ENCODE measurements around the gene SLC35G3. TPM values are rescaled to one million over a fixed set of nuclear protein-coding genes. Genes with fewer than 3 reads are reported as not detected.

SLC35G3 gene
- total and polyA plus RNA-seq, 2 of the 4 experiments (the other 2 are of a cell fraction), result not detected

GRCh38 chr17:35236821-35237220 lies 42.6 kb upstream of the SLC35G3 start:
- DNase-seq, result no peak
- peaks cover 0 to 2% of the 10 kb centered on the region in 2 experiments; a peak in 1 of 4 replicates for H3K79me1 ChIP-seq (ENCODE audit: low read depth in 1 of 2, low read length in 2 of 2)
- no peak overlapping the region for H3K23ac ChIP-seq (ENCODE audit: low read depth, low read length)
- intact Hi-C loops (cut with micrococcal nuclease) (no loop called here), dilution Hi-C loops (cut with HindIII; ENCODE audit: low sequenced_read_pairs, unreplicated experiment) (no loop called here), in situ Hi-C loops (cut with MboI; ENCODE audit: low sequenced_read_pairs) (no loop called here)
- H3K4me2 ChIP-seq (ENCODE audit: low read depth, low read length), result no peak overlapping the region
- H4K5ac ChIP-seq (ENCODE audit: low read depth, low read length), result no peak overlapping the region
- ChIA-PET CTCF (no interaction called here), POLR2A (ENCODE audit: unreplicated experiment) (no interaction called here)
- H3K4me1 ChIP-seq (ENCODE audit: control insufficient read depth, insufficient read depth, low read length), result peaks cover 5% of the 10 kb centered on the region
- no CpG with 5 or more reads among the region's 5 CpGs for WGBS, 2 experiments (ENCODE audit: extremely low coverage in 2 of 2, insufficient read length in 1 of 2)
- peaks cover 6% of the 10 kb centered on the region for H3K27me3 ChIP-seq (ENCODE audit: control insufficient read depth, insufficient read depth, low read length)
- no peak overlapping the region for H3K4me3 ChIP-seq (ENCODE audit: insufficient read depth, low read depth, low read length)
- peaks cover 4% of the 10 kb centered on the region; the same call in 1 of the 2 replicates for H3K9me1 ChIP-seq (ENCODE audit: insufficient read depth, low read length)
- no peak overlapping the region for H2BK20ac ChIP-seq (ENCODE audit: low read depth, low read length)
- no peak overlapping the region for H3K14ac ChIP-seq (replicated peaks; ENCODE audit: low read depth, low read length)
- TF ChIP-seq USF2 (IDR thresholded peaks at IDR 0.05; ENCODE audit: low read depth, low read length), result no peak
- TF ChIP-seq NFE2L2 (IDR thresholded peaks at IDR 0.05; ENCODE audit: low read depth, low read length), result no peak
- no peak for TF ChIP-seq FOS (IDR thresholded peaks at IDR 0.05; ENCODE audit: low read depth, low read length)
- no peak for TF ChIP-seq MAFK (IDR thresholded peaks at IDR 0.05; ENCODE audit: low read depth, low read length)
- TF ChIP-seq CHD1 (IDR thresholded peaks at IDR 0.05; ENCODE audit: low read depth, low read length), result no peak
- no peak for TF ChIP-seq SMC3 (IDR thresholded peaks at IDR 0.05; ENCODE audit: low read depth, low read length)
- TF ChIP-seq MAZ (IDR thresholded peaks at IDR 0.05; ENCODE audit: borderline replicate concordance, low read depth, low read length), result no peak
- TF ChIP-seq CTCF (conservative IDR thresholded peaks at IDR 0.05; ENCODE audit: low read depth, low read length), result no peak
- TF ChIP-seq RFX5 (IDR thresholded peaks at IDR 0.05; ENCODE audit: low read depth, low read length), result no peak
- no peak for TF ChIP-seq POLR2A (IDR thresholded peaks at IDR 0.05; ENCODE audit: low read depth, low read length)
- H2AK9ac ChIP-seq (replicated peaks; ENCODE audit: low read depth, low read length, poor library complexity), result no peak overlapping the region
- H2AK5ac ChIP-seq (ENCODE audit: low read depth, low read length), result no peak overlapping the region
- no peak overlapping the region for H3K27ac ChIP-seq (ENCODE audit: insufficient read depth, low read length)
- no peaks in the 10 kb centered on the region for H4K20me1 ChIP-seq (ENCODE audit: insufficient read depth, low read length)
- H2AFZ ChIP-seq (replicated peaks; ENCODE audit: low read length, poor library complexity), result no peak overlapping the region
- H3K36me3 ChIP-seq (ENCODE audit: control insufficient read depth, insufficient read depth, low read length), result no peaks in the 10 kb centered on the region
- no peak overlapping the region for H3K9ac ChIP-seq (ENCODE audit: low read depth, low read length)
- no peak overlapping the region for H2BK120ac ChIP-seq (ENCODE audit: low read depth, low read length)
- no peak overlapping the region for H2BK5ac ChIP-seq (ENCODE audit: low read depth, low read length, poor library complexity, severe bottlenecking)
- H3K9me3 ChIP-seq (ENCODE audit: control insufficient read depth, insufficient read depth, low read length), result no peaks in the 10 kb centered on the region; the same call in 1 of the 2 replicates
- no peak for ATAC-seq (ENCODE audit: low read depth)
- H4K91ac ChIP-seq (ENCODE audit: insufficient read depth, low read depth, low read length), result no peak overlapping the region
- BruUV-seq (replicated peaks), result no TSS peak
- H3K56ac ChIP-seq (ENCODE audit: extremely low read depth, insufficient read depth, low read length), result no peak overlapping the region
- no peak overlapping the region for H3K4ac ChIP-seq (ENCODE audit: low read depth, low read length)
- no peak overlapping the region for H4K8ac ChIP-seq (ENCODE audit: low read depth in 2 of 2, low read length in 2 of 2)
- H2BK15ac ChIP-seq (ENCODE audit: low read depth, low read length), result no peak overlapping the region
- no peak overlapping the region for H3K18ac ChIP-seq (ENCODE audit: low read depth, low read length)
